ENCODE measurements around the gene BAZ1A. TPM values are rescaled to one million over a fixed set of nuclear protein-coding genes. Genes with fewer than 3 reads are reported as not detected.

BAZ1A gene
- total and polyA plus RNA-seq, 10 of the 15 experiments (the other 5 are each of a cell fraction or from before 2014, with no cell fraction given), result 34.3 to 96.5 (median 50.7) TPM

GRCh38 chr14:34920339-34920738 is 45.2 kb upstream of the BAZ1A start:
- Histone ChIP-seq H4K20me1 (ENCODE audit: control insufficient read depth, insufficient read depth) (no peaks in the 10 kb centered on the region), H3K27ac (ENCODE audit: control insufficient read depth, insufficient read depth) (no peak overlapping the region), H3K9ac (ENCODE audit: control insufficient read depth, insufficient read depth, low read length) (no peak overlapping the region), H2AFZ (ENCODE audit: control insufficient read depth, low read depth, low read length) (no peak overlapping the region), H3K4me3 (no peak overlapping the region), H3K9me3 (replicated peaks; ENCODE audit: control insufficient read depth, insufficient read depth, low read length) (no peaks in the 10 kb centered on the region), H3K4me1 (ENCODE audit: control insufficient read depth, insufficient read depth, low read length) (no peaks in the 10 kb centered on the region), H3K27me3 (replicated peaks in 1 of 2; ENCODE audit: control insufficient read depth in 2 of 2, insufficient read depth in 2 of 2, low read length in 1 of 2) (no peaks in the 10 kb centered on the region), H3K36me3 (ENCODE audit: control insufficient read depth in 2 of 2, insufficient read depth in 2 of 2, low read length in 1 of 2) (no peaks in the 10 kb centered on the region), H3K4me2 (ENCODE audit: control insufficient read depth, insufficient read depth) (no peak overlapping the region), H3K79me2 (ENCODE audit: control insufficient read depth, insufficient read depth, low read length) (no peaks in the 10 kb centered on the region)
- 77% methylated on average over 6 of the region's 6 CpGs for WGBS (ENCODE audit: insufficient coverage, insufficient replicate concordance, low lambda C conversion rate, missing lambda C conversion rate)
- in situ Hi-C loops (cut with MboI), result no loop called here
- ChIA-PET RAD21 (ENCODE audit: unreplicated experiment) (no interaction called here), SMC1A (ENCODE audit: uncharacterized antibody, unreplicated experiment) (no interaction called here), POLR2A (no interaction called here), CTCF (interaction anchor here (0.9 kb wide), 1 partner anchor 250 kb away, joined by 3 read pairs; no protein-coding TSS in a partner anchor)
- ATAC-seq (no peak), FAIRE-seq (no peak), DNase-seq (ENCODE audit: low read depth, low spot score) (no peak)
- BruUV-seq (replicated peaks), result no TSS peak
- intact Hi-C loops (cut with micrococcal nuclease; ENCODE audit: unreplicated experiment), result no loop called here
- no peak for TF ChIP-seq POLR2AphosphoS2 (IDR thresholded peaks at IDR 0.05; ENCODE audit: low read depth, low read length)
- TF ChIP-seq MLLT1 (IDR thresholded peaks at IDR 0.05), result no peak
- no peak for TF ChIP-seq HDAC6 (IDR thresholded peaks at IDR 0.05; ENCODE audit: unreplicated experiment)
- no peak for TF ChIP-seq RUNX3 (IDR thresholded peaks at IDR 0.05; ENCODE audit: low read length)
- TF ChIP-seq IKZF1 (conservative IDR thresholded peaks at IDR 0.05), result no peak
- TF ChIP-seq MAX (IDR thresholded peaks at IDR 0.05; ENCODE audit: low read depth, low read length), result no peak
- no peak for TF ChIP-seq RELA (IDR thresholded peaks at IDR 0.05; ENCODE audit: borderline replicate concordance, partially characterized antibody)
- no peak for TF ChIP-seq ASH2L (IDR thresholded peaks at IDR 0.05; ENCODE audit: borderline replicate concordance, low read depth)
- TF ChIP-seq SREBF2 (IDR thresholded peaks at IDR 0.05; ENCODE audit: low read length), result no peak
- no peak for TF ChIP-seq TAF1 (IDR thresholded peaks at IDR 0.05; ENCODE audit: borderline replicate concordance, low read depth, low read length)
- no peak for TF ChIP-seq MYC (IDR thresholded peaks at IDR 0.05; ENCODE audit: insufficient read depth, insufficient read length, insufficient replicate concordance, low read length, severe bottlenecking)
- no peak for TF ChIP-seq IRF5 (IDR thresholded peaks at IDR 0.05; ENCODE audit: borderline replicate concordance)
- no peak for TF ChIP-seq FOXM1 (IDR thresholded peaks at IDR 0.05; ENCODE audit: low read depth, low read length)
- TF ChIP-seq ZNF217 (IDR thresholded peaks at IDR 0.05), result no peak
- no peak for TF ChIP-seq ZNF274 (IDR thresholded peaks at IDR 0.05; ENCODE audit: insufficient read depth, insufficient read length)
- TF ChIP-seq NKRF (conservative IDR thresholded peaks at IDR 0.05), result no peak
- TF ChIP-seq USF1 (IDR thresholded peaks at IDR 0.05; ENCODE audit: borderline replicate concordance, extremely low read length, insufficient read depth, low read depth, low read length), result no peak
- no peak for TF ChIP-seq ELK1 (IDR thresholded peaks at IDR 0.05; ENCODE audit: low read depth, low read length)

Data from GM12878 (cell line).